ENCODE measurements around the gene ARL13B.
"Not testable (repeated sequence)": the region's sequence is repeated elsewhere in the genome, so short reads cannot be mapped to it uniquely, and the experiment has no call there.

The ARL13B gene

GRCh38 chr3:93979850-93980676, at the start of gene ARL13B:
TSS of gene ARL13B (plus strand) at chr3:93980155. CDS start at chr3:93980424, 269 bp downstream.
- peak; percentile 97 for DNase-seq
- CTCF ChIA-PET, result no interaction called here
- Mint-ChIP-seq H3K36me3 (no peaks in the 10 kb centered on the region), H3K4me3 (peak within 1 kb of the TSS; percentile 82), H3K27me3 (no peaks in the 10 kb centered on the region), H3K9me3 (no peaks in the 10 kb centered on the region), H3K27ac (peak within 1 kb of the TSS; percentile 75), H3K4me1 (peaks cover 26% of the 10 kb centered on the region)

GRCh38 chr3:93931597-93932229, 48.2 kb upstream of the ARL13B start:
- Mint-ChIP-seq H3K27ac (no peak overlapping the region), H3K4me1 (no peaks in the 10 kb centered on the region), H3K9me3 (no peaks in the 10 kb centered on the region), H3K4me3 (no peak overlapping the region), H3K27me3 (no peaks in the 10 kb centered on the region), H3K36me3 (no peaks in the 10 kb centered on the region)
- CTCF ChIA-PET, result no interaction called here
- DNase-seq, result no peak

- no peak overlapping the region for H3K27ac Mint-ChIP-seq
These were observed 45.4 kb upstream of the ARL13B start for GRCh38 chr3:93934366-93935046.

GRCh38 chr3:93936549-93936948, 43.4 kb upstream of the ARL13B start:
- Mint-ChIP-seq H3K4me3 (no peak overlapping the region), H3K27me3 (no peaks in the 10 kb centered on the region), H3K9me3 (no peaks in the 10 kb centered on the region), H3K4me1 (no peaks in the 10 kb centered on the region), H3K27ac (no peak overlapping the region), H3K36me3 (no peaks in the 10 kb centered on the region)
- DNase-seq, result no peak
- CTCF ChIA-PET, result no interaction called here

More at GRCh38 chr3:93934366-93935046, 45.4 kb upstream of the ARL13B start:
- Mint-ChIP-seq H3K36me3 (no peaks in the 10 kb centered on the region), H3K4me1 (no peaks in the 10 kb centered on the region), H3K4me3 (no peak overlapping the region), H3K9me3 (no peaks in the 10 kb centered on the region), H3K27me3 (no peaks in the 10 kb centered on the region)
- CTCF ChIA-PET, result no interaction called here
- DNase-seq, result no peak

GRCh38 chr3:93937485-93937884, 42.5 kb upstream of the ARL13B start:
- DNase-seq, H3K36me3 Mint-ChIP-seq, H3K4me3 Mint-ChIP-seq, H3K9me3 Mint-ChIP-seq, H3K27ac Mint-ChIP-seq, H3K27me3 Mint-ChIP-seq, H3K4me1 Mint-ChIP-seq, CTCF ChIA-PET: not testable (repeated sequence)

GRCh38 chr3:93949958-93950357, 30.0 kb upstream of the ARL13B start:
- H3K9me3 Mint-ChIP-seq, H3K36me3 Mint-ChIP-seq, H3K4me1 Mint-ChIP-seq, CTCF ChIA-PET, DNase-seq, H3K27me3 Mint-ChIP-seq, H3K4me3 Mint-ChIP-seq, H3K27ac Mint-ChIP-seq: not testable (repeated sequence)

- Mint-ChIP-seq H3K36me3 (no peaks in the 10 kb centered on the region), H3K4me1 (no peaks in the 10 kb centered on the region), H3K9me3 (no peaks in the 10 kb centered on the region), H3K27me3 (peaks cover 4% of the 10 kb centered on the region), H3K4me3 (no peak overlapping the region), H3K27ac (no peak overlapping the region)
- no peak for DNase-seq
- CTCF ChIA-PET, result no interaction called here
These were observed 18.9 kb upstream of the ARL13B start for GRCh38 chr3:93961026-93961425.

- no peak overlapping the region for H3K27ac Mint-ChIP-seq
- no peak for DNase-seq
- CTCF ChIA-PET, result no interaction called here
These were observed 18.5 kb upstream of the ARL13B start for GRCh38 chr3:93961489-93961888.

GRCh38 chr3:93962798-93963197, 17.2 kb upstream of the ARL13B start:
- H3K9me3 Mint-ChIP-seq, result no peaks in the 10 kb centered on the region
- CTCF ChIA-PET, result no interaction called here
- no peak for DNase-seq
- no peak overlapping the region for H3K27ac Mint-ChIP-seq
- H3K4me1 Mint-ChIP-seq, result no peaks in the 10 kb centered on the region
- H3K27me3 Mint-ChIP-seq, result peaks cover 4% of the 10 kb centered on the region
- no peak overlapping the region for H3K4me3 Mint-ChIP-seq
- no peaks in the 10 kb centered on the region for H3K36me3 Mint-ChIP-seq

More at GRCh38 chr3:93961489-93961888, 18.5 kb upstream of the ARL13B start:
- no peaks in the 10 kb centered on the region for H3K36me3 Mint-ChIP-seq
- no peaks in the 10 kb centered on the region for H3K4me1 Mint-ChIP-seq
- no peak overlapping the region for H3K4me3 Mint-ChIP-seq
- peaks cover 4% of the 10 kb centered on the region for H3K27me3 Mint-ChIP-seq
- H3K9me3 Mint-ChIP-seq, result no peaks in the 10 kb centered on the region

- DNase-seq, H3K27me3 Mint-ChIP-seq, H3K27ac Mint-ChIP-seq, H3K4me3 Mint-ChIP-seq, CTCF ChIA-PET, H3K36me3 Mint-ChIP-seq, H3K4me1 Mint-ChIP-seq, H3K9me3 Mint-ChIP-seq: not testable (repeated sequence)
These were observed 14.8 kb upstream of the ARL13B start for GRCh38 chr3:93965106-93965505.

GRCh38 chr3:93969443-93969842, 10.5 kb upstream of the ARL13B start:
- H3K27ac Mint-ChIP-seq, result no peak overlapping the region
- H3K27me3 Mint-ChIP-seq, result peaks cover 12% of the 10 kb centered on the region
- DNase-seq, result no peak
- CTCF ChIA-PET, result no interaction called here
- H3K4me3 Mint-ChIP-seq, result no peak overlapping the region
- no peaks in the 10 kb centered on the region for H3K9me3 Mint-ChIP-seq
- peaks cover 12% of the 10 kb centered on the region for H3K4me1 Mint-ChIP-seq
- H3K36me3 Mint-ChIP-seq, result no peaks in the 10 kb centered on the region

- H3K36me3 Mint-ChIP-seq, result no peaks in the 10 kb centered on the region
- H3K9me3 Mint-ChIP-seq, result no peaks in the 10 kb centered on the region
- CTCF ChIA-PET, result no interaction called here
- H3K4me1 Mint-ChIP-seq, result peaks cover 12% of the 10 kb centered on the region
- no peak overlapping the region for H3K27ac Mint-ChIP-seq
- H3K27me3 Mint-ChIP-seq, result peaks cover 12% of the 10 kb centered on the region
- H3K4me3 Mint-ChIP-seq, result no peak overlapping the region
- DNase-seq, result no peak
These were observed 10.0 kb upstream of the ARL13B start for GRCh38 chr3:93969997-93970396.

- CTCF ChIA-PET, result interaction anchor here (1.2 kb wide), 1 partner anchor 90 kb away, joined by 5 read pairs; the partner anchor contains the start of genes DHFR2 and NSUN3
- H3K36me3 Mint-ChIP-seq, result no peaks in the 10 kb centered on the region
- peaks cover 12% of the 10 kb centered on the region for H3K27me3 Mint-ChIP-seq
- H3K27ac Mint-ChIP-seq, result no peak within 1 kb of the TSS
- no peaks in the 10 kb centered on the region for H3K9me3 Mint-ChIP-seq
- peak; percentile 61 for DNase-seq
- H3K4me1 Mint-ChIP-seq, result peaks cover 15% of the 10 kb centered on the region
- peak within 1 kb of the TSS; percentile 65 for H3K4me3 Mint-ChIP-seq
These were observed 6.5 kb upstream of the ARL13B start, which contains the start of gene PROS1 for GRCh38 chr3:93973131-93974126. TSS of gene PROS1 (minus strand) at chr3:93973896. CDS start at chr3:93973749, 147 bp downstream.

- peaks cover 26% of the 10 kb centered on the region for H3K4me1 Mint-ChIP-seq
- no peaks in the 10 kb centered on the region for H3K9me3 Mint-ChIP-seq
- H3K36me3 Mint-ChIP-seq, result no peaks in the 10 kb centered on the region
- DNase-seq, result no peak
- H3K27me3 Mint-ChIP-seq, result no peaks in the 10 kb centered on the region
- peak overlapping the region; percentile 61 for H3K4me3 Mint-ChIP-seq
- H3K27ac Mint-ChIP-seq, result no peak overlapping the region
- CTCF ChIA-PET, result no interaction called here
These were observed 1.7 kb downstream of the ARL13B start for GRCh38 chr3:93981649-93982048.
